Measurements from ENCODE around the gene MCM8.
"Not testable (repeated sequence)": the region's sequence is repeated elsewhere in the genome, so short reads cannot be mapped to it uniquely, and the experiment has no call there.

The MCM8 gene

DNA sequence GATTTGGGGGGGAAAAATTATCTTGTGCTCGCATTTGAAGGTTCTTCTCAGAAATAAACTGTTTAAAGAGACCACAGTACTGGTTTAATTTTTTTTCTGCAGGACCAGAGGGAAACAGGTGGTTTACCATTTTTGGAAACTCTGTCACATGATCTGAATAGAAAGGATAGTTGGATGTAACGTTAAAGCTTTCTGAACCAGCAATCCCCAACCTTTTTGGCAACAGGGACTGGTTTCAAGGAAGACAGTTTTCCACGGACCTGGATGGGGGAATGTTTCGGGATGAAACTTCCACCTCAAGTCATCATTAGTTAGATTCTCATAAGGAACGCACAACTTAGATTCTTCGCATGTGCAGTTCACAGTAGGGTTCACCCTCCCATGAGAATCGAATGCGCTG lies 50.4 kb downstream of the MCM8 start:
- no peak for DNase-seq (ENCODE audit: low read depth, low spot score)

DNA sequence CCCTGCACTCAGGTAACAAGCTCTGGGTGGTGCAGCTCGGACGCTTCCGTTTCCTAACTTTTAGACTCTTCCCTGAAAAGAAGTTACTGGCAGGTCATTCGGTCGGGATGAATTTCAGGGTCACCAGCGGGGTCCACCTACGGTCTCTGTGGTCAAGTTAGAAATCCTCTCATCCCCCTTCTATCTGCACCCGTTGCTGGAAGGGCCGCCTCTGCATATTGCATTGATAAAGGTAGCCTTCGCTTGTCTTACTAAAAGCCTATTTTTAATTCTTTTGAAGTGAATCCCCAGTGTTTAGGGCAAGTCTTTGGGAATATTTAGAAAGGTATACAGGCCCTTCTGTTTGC lies 56.1 kb downstream of the MCM8 start:
- no peak for DNase-seq (ENCODE audit: low read depth, low spot score)

DNA sequence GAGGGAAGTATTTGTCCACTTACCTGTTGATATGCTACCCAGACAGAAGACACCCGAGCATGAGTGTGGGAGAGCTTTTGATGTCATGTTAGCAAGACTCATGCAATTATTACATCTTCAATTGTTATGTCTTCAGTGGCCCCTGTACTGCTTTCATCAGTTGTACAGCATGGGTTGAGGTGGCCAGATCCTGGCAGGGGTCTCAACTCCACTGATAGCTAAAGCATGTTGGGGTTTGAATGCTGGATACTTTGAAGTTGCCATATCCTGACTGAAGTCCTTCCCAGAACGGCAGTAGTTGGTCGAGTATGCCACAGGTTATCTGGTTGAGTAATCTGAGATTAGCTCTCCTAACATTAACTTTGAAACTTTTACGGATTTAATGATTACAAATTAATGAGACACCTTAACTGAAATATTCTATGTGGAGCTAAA lies 56.7 kb downstream of the MCM8 start:
- peak; percentile 19 for DNase-seq (ENCODE audit: low read depth, low spot score)

DNA sequence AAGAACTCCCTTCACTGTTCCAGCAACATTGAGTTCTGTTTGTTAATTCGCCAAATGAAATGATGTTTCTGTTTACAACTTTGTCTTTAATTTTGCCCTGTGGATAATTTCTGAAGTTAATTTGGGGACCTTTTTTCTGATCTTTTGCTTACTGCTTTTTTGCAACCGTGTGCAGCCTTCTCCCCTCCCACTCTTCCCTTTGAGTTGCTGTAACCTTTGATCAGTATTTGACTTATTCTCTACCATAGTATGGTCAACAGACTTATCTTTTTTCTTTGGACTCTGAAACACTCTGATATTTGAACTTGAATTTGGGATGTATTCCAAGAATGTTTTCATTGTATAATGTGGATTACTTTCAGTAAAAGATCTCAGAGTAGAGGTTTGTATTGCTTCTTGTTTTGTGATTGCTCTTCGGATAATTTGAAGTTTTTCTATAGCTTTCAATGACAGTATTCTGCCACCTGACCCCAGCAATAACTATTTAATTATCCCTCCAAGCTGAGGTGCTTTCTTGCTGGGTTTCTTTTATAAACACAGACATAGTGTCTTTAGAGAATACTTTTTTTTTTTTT lies 57.2 kb downstream of the MCM8 start:
- no peak for DNase-seq (ENCODE audit: low read depth, low spot score)

DNA sequence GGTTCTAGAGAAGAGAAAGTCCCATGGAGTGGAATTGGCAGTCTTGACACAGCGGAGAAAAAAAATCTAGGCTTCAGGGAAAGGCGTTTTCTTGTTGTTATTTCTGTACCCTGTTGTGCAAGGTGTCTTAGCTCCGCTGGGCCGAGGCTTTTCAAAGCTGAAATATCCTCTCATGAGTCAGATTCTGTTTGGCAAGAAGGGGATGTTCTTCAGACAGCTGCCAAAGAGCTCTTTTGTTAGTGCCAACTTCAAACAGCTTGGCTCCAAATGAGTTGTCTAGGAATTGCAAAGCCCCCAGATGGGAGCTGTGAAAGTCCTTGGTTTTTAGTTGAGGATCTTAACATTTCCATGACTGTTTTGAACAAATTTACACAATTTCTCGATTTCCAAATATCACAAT lies 57.8 kb downstream of the MCM8 start:
- DNase-seq (ENCODE audit: low read depth, low spot score), result peak; percentile 89

DNA sequence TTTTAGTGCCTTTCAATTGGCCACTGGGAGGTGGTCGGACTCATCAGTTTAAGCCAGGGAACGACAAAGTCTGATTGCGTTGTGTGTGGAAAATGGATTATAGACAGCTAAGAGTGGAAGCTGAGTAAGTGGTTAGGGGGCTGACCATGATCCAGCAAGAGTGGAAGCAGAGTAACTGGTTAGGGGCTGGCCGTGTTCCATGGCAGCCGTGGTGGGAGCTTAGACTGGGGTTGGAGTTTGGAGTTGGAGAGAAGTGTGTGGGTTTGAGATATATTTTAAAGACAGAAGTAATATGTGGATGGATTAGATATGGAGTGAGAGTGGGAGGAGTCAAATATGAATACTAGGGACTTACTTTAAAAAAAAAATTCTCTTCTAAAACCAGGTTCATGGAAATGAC lies 61.7 kb downstream of the MCM8 start:
- no peak for DNase-seq (ENCODE audit: low read depth, low spot score)

DNA sequence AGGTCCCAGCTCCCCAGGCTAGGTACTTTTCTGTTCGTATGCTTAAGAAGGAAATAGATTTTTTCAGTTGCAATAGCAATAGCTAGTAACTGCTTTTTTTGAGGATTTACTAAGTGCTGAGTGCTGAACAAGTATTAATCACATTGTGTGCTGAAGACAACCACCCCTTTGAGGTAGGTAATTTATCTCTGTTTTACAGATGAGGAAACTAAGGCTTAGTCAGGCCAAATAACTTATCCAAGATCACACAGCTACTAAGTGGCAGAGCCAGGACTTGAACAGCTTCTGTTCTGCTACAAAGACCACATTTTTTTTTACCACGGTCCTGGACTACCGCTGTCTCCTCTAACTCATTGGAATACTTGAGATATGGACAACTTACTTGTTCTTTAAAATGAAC lies 63.6 kb downstream of the MCM8 start:
- DNase-seq (ENCODE audit: low read depth, low spot score), result no peak

DNA sequence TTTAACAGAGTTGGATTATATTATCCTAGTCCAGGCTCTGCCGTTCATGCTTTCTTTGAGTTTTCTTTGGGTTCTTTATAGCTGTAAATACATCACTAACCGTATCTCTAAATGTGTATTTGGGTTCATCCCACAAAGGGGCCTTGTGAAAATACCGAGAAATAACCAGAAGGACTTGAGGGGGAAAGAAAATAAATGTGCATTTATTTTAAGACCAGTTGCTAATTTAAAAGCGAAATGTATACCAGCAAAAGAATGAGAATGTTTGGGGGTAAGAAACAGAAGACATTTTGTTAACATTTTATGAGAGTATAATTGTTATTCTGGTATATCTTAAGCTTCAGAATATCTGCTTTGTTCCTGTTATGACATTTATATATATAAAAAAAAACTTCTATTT lies 64.5 kb downstream of the MCM8 start:
- no peak for DNase-seq (ENCODE audit: low read depth, low spot score)

DNA sequence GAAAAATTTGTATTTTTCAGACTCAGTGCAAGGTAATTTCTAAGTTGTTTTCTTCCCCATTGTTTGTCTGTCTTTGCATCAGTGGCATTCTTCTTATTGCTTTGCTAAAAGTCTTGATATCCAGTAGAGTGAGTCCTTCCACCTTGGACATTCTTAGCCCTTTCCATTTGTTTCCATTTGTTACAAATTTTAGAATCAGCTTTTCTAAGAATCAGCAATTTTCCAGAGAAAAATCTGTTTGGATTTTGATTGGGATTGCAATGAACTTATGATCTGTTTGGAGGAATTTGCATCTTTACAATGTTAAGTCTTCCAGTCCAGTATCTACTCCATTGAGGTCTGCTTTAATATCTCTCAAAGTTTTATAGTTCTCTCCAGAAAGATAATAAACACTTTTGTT lies 67.0 kb downstream of the MCM8 start:
- DNase-seq (ENCODE audit: low read depth, low spot score), result no peak

DNA sequence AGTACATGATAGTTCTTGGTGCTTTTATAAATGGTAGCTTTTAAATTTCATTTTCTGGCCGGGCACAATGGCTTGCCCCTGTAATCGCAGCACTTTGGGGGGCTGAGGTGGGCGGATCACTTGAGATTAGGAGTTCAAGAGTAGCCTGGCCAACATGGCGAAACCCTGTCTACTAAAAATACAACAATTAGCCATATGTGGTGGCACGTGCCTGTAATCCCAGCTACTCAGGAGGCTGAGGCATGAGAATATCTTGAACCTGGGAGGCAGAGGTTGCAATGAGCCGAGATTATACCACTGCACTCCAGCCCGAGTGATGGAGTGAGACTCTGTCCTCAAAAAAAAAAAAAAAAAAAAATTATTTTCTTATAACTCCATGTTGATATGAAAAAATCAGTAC lies 67.4 kb downstream of the MCM8 start:
- no peak for DNase-seq (ENCODE audit: low read depth, low spot score)

DNA sequence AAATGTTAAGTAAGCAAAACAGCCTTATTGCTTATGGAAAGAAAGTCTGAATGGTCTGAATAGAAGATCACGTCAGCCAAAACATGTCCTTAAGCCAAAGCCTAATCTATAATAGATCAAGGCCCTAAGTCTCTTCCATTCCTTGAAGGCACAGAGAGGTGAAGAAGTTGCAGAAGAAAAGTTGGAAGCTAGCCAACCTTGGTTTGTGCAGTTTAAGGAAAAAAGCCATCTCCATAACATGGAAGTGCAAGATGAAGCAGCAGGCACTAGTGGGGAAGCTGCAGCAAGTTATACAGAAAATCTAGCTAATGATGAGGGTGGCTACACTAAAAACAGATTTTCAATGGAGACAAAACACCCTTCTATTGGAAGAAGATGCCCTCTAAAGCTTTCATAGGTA lies 74.3 kb downstream of the MCM8 start:
- DNase-seq (ENCODE audit: low read depth, low spot score), result no peak

DNA sequence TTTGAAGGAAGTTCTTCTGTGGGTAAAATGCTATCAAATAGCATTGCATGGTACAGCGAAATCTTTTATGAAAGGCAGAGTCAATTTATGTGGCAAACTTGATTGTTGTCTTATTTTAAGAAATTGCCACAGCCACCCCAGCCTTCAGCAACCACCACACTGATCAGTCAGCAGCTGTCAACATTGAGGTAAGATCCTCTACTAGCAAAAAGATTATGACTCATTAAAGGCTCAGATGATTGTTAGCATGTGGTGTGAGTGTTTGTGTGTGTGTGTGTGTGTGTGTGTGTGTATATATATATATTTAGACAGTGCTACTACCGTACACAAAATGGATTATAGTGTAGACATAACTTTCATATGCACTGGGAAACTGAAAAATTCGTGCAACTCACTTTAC lies 75.6 kb downstream of the MCM8 start:
- no peak for DNase-seq (ENCODE audit: low read depth, low spot score)

DNA sequence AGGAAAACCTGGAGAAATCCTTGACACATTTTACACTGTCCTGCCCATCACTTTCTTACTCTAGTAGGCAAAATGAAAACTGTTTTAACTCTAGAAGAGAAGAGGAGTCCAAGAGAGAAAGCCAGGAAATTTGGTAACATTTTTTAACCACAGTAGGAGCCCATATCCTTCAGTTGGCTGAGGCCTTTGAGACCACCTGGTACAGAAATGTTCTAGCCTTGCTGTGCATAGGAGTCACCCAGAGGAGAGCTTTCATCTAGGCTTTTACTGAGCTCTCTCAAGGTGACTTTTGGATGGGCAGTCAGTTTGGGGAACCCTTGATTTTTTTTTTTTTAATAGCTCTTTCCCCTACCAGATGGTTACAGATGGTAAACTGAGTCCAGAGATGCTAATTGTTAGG lies 78.4 kb downstream of the MCM8 start:
- DNase-seq (ENCODE audit: low read depth, low spot score), result no peak

DNA sequence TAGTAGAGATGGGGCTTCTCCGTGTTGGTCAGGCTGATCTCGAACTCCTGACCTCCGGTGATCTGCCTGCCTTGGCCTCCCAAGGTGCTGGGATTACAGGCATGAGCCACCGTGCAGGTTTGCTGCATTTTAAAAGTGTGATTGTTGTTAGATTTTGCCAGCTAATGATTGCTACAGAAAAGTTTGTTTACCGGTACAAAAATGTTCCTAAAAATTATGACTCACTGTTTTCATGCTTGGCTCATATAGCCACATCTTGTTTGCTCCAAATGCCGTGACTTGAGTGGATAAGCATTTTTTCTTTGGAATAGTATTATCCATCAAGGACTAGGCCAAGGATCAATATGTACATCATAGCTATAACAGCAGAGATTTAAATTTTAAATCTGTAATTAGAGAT lies 79.1 kb downstream of the MCM8 start:
- no peak for DNase-seq (ENCODE audit: low read depth, low spot score)

DNA sequence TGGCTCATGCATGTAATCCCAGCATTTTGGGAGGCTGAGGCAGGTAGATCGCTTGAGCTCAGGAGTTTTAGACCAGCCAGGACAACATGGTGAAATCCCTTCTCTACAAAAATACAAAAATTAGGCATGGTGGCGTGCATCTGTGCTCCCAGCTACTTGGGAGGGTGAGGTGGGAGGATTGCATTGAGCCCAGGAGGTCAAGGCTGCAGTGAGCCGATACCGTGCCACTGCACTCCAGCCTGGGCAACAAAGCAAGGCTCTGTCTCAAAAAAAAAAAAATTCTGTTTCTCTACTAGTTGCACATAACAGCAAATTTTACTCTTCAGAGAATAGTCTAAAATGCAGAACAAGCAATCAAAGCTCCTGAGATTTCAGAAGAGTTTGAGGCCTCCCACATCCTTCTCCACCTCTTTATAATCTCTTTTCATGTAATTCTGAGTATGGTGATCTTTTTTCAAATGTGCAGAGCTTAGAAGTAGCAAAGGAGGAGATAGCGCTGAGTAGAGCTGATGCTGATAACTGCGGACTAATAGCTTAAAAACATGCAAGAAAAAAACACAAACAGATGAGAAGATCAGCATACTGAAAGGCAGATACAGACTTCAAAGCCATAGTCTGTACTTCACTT lies 80.1 kb downstream of the MCM8 start:
- DNase-seq (ENCODE audit: low read depth, low spot score), result no peak

DNA sequence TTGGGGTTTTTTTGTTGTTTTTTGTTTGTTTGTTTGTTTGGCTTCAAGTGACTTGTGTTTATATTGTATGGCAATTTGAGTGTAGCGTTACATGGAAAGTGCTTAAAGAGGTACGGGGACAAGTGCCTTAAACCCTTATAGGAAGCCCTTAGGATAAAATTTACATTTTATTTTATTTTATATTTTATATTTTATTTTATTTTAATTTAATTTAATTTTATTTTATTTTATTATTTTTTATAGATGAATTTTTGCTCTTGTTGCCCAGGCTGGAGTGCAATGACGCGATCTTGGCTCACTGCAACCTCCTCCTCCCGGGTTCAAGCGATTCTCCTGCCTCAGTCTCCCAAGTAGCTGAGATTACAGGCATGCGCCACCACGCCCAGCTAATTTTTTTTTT lies 82.5 kb downstream of the MCM8 start:
- DNase-seq (ENCODE audit: low read depth, low spot score), result not testable (repeated sequence)

DNA sequence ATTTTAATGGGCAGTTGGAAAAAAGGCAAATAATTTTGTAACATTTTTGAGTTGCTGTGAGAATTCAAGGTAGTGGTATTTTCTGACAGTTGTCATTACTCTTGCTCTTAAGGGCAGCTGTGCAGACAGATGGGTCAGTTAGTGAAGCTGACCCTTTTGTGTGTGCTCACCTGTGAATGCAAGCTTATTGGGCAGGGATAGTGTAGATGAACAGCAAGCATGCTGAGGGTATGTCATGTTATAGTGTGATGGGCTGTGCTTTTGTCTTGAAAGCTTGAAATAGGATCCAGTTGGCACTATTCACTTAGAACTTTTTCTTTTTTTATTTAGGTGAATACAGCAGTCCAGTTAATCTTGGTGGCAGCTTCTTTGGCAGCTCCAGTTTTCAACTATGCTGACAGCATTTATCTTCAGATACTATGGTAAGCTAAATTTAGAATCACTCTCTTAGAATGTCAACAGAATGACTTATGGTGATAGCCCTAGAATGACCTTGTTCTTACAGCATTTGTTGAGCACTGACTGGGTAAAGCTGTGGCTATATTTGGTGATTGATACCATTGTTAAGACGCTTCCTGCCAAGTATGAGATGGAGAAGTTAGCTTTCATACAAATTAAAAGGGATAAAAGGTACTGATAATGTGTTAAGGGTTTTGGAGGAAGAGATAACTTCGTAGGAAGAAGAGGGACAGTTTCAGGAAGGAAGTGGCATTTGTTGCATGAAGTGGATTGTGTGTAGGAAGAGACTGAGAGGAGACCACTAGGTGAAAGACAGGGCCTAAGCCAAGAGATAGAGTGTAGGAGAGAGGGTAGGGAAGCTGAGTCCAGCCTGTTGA lies 83.9 kb downstream of the MCM8 start:
- peak; percentile 7 for DNase-seq (ENCODE audit: low read depth, low spot score)

DNA sequence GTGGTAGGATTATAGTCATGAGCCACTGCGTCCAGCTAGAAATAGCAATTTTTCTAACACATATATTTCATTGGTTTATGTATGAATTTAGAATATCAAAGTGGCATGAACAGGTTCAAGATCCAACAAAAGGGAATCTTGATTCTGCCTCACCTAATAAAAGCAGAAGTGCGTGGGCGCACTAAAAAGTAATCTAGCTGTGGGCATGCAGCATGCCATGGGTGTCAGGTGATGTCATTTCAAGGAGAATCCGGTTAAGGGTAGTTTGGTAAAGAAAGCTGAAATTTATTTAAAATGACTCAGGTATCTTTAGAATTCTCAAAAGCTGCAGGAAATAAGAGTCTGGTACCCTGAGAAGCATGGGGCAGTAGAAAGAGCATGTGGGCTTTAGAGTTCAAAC lies 85.8 kb downstream of the MCM8 start:
- DNase-seq (ENCODE audit: low read depth, low spot score), result no peak

DNA sequence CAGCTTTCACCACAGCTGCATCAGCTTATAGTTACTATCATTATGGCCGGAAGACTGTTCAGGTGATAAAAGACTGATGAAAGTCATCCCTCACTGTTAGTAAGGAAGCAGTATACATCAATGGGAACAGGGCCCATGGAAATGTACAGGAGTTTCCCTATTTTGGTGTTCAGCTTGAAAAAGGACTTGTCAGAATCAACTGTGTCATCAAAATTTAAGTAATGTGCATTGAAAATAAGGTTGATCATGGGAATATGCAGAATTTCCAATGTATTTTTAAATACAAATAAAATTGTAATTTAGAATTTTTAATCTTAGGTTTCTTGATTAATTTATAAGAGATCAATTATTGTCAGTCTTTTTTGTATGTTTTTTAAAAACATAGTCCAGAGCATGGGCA lies 86.6 kb downstream of the MCM8 start:
- DNase-seq (ENCODE audit: low read depth, low spot score), result no peak

DNA sequence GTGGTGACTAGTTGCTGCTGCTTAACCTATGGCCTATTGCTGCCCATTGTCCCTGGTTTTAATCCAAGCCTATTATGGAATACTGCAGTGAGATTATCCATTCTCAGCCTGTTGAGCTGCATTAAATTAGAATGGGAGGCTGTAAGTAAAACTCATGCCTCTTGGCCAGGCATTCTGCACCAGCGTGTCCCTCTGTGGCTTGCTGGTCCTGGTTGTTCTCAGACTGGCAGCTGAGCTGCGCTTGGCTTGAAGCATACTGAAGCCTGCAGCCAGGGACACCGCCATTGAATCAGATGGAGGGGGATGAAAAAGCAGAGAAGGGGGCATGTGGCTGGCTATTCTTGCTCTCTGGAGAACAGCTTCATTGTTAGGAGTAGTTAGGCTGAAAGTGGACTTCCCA lies 87.8 kb downstream of the MCM8 start:
- no peak for DNase-seq (ENCODE audit: low read depth, low spot score)

DNA sequence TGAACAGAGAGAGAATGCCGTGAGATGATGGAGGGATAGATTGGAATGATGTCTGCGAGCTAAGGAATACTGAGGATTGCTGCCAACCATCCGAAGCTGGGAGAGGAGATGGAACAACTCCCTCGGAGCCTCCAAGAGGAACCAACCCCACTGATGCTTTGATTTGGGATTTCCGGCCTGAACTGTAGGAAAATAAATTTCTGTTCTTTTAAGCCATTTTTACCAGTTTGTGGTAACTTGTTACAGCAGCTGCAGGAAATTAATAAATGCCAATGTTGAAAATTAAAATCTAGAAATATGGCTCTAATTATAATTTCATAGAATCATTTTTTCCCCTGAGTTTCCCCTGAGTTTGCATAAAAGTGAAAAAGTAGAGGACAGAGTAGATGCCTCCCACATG lies 89.3 kb downstream of the MCM8 start:
- no peak for DNase-seq (ENCODE audit: low read depth, low spot score)

DNA sequence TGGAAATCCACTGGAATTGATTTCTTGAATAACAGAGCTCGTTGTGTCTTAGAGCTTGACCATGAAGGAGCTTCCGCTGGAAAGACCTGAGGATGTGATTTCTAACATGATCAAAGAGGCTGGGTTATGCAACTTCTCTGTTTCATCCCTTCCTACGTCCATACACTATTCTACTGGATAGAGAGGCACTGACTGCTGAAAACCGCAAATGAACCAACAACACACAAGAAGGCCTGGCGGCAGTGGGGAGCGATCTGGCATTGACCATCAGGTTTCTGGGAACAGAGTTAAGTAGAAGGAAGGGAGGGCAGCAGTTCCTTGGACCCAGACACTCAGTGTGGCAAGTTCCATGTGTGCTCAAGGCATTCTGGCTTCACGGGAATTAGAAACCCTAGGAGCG lies 90.1 kb downstream of the MCM8 start:
- no peak for DNase-seq (ENCODE audit: low read depth, low spot score)
